ENCODE results near the gene MPI. TPM values are rescaled to one million over a fixed set of nuclear protein-coding genes. Genes with fewer than 3 reads are reported as not detected.
"Not testable (repeated sequence)": the region's sequence is repeated elsewhere in the genome, so short reads cannot be mapped to it uniquely, and the experiment has no call there.

Gene MPI
- total and polyA plus RNA-seq, 4 donors = 16.1 to 38.4 (median 31.9) TPM

DNA sequence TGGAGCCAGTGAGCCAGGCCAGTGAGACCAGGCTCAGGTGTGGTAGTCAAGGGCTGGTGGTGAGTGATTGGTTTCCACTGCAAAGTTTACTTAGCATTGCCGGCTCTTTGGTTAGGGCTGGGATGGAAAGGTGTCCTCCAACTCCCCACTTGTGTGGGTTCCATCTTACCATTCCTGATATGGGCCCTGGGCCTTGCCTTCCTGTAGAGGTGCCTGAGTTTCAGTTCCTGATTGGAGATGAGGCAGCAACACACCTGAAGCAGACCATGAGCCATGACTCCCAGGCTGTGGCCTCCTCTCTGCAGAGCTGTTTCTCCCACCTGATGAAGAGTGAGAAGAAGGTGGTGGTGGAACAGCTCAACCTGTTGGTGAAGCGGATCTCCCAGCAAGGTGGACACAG lies 3.1 kb downstream of the MPI start:
- DNase-seq (ENCODE audit: low spot score) = no peak
- H3K4me1 ChIP-seq (ENCODE audit: control insufficient read depth in 4 of 4, insufficient read depth in 4 of 4, low read length in 3 of 4) = peaks cover 7 to 30% (median 21%) of the 10 kb centered on the region in 4 donors
- no peaks in the 10 kb centered on the region for H3K27me3 ChIP-seq (ENCODE audit: control insufficient read depth in 4 of 4, insufficient read depth in 4 of 4, low read length in 3 of 4)
- H3K36me3 ChIP-seq (ENCODE audit: control insufficient read depth in 4 of 4, insufficient read depth in 3 of 4, low read depth in 1 of 4, low read length in 3 of 4) = peaks cover 2 to 23% (median 8%) of the 10 kb centered on the region in 4 donors
- H3K4me3 ChIP-seq (ENCODE audit: low read depth in 1 of 3, low read length in 3 of 3) = no peak overlapping the region
- H3K9me3 ChIP-seq (ENCODE audit: control insufficient read depth in 4 of 4, low read length in 3 of 4) = no peaks in the 10 kb centered on the region
- no peak overlapping the region for H3K27ac ChIP-seq (ENCODE audit: low read depth in 1 of 2, low read length in 2 of 2)
- TF ChIP-seq HNF4G (IDR thresholded peaks at IDR 0.05) (no peak), TAF1 (conservative IDR thresholded peaks at IDR 0.05) (no peak), FOXA2 (IDR thresholded peaks at IDR 0.05) (no peak), JUND (IDR thresholded peaks at IDR 0.05) (no peak), GABPA (IDR thresholded peaks at IDR 0.05 in 1 of 2, conservative IDR thresholded peaks at IDR 0.05 in 1 of 2) (no peak), YY1 (IDR thresholded peaks at IDR 0.05) (no peak), SP1 (IDR thresholded peaks at IDR 0.05) (no peak), EGR1 (IDR thresholded peaks at IDR 0.05; ENCODE audit: low read depth in 2 of 2) (no peak)
- H3K9ac ChIP-seq (ENCODE audit: low read depth in 1 of 2, low read length in 2 of 2) = no peak overlapping the region
- 92% methylated on average over 2 of the region's 2 CpGs for WGBS

DNA sequence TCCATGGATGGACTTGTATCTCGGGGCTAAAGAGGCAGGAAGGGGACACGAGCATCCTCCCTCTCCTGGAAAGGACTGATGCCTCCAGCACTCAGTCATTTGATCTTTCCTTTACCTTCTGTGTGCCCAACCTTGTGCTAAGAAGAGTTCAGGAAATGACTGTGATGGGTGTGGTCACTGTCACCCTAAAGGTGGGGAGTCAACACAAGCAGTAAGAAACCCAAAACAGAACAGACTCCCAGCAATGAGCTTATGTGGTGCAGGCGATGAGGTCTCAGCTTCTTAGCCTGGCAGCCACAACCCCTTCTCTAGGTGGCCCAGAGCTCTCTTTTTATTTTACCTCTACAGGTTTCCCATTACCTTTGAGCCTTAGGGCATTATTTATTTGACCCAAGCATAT lies 3.8 kb downstream of the MPI start:
- Histone ChIP-seq H3K27me3 (ENCODE audit: control insufficient read depth in 4 of 4, insufficient read depth in 4 of 4, low read length in 3 of 4) (no peaks in the 10 kb centered on the region), H3K4me3 (ENCODE audit: low read depth in 1 of 3, low read length in 3 of 3) (no peak overlapping the region), H3K9me3 (ENCODE audit: control insufficient read depth in 4 of 4, low read length in 3 of 4) (no peaks in the 10 kb centered on the region), H3K27ac (ENCODE audit: low read depth in 1 of 2, low read length in 2 of 2) (no peak overlapping the region), H3K36me3 (ENCODE audit: control insufficient read depth in 4 of 4, insufficient read depth in 3 of 4, low read depth in 1 of 4, low read length in 3 of 4) (peaks cover 2 to 23% (median 10%) of the 10 kb centered on the region in 4 donors), H3K9ac (ENCODE audit: low read depth in 1 of 2, low read length in 2 of 2) (no peak overlapping the region), H3K4me1 (ENCODE audit: control insufficient read depth in 4 of 4, insufficient read depth in 4 of 4, low read length in 3 of 4) (peaks cover 7 to 30% (median 21%) of the 10 kb centered on the region in 4 donors)
- 89% methylated on average over 3 of the region's 3 CpGs for WGBS
- TF ChIP-seq FOXA1 (IDR thresholded peaks at IDR 0.05) (no peak), MAX (IDR thresholded peaks at IDR 0.05) (no peak), TAF1 (conservative IDR thresholded peaks at IDR 0.05) (no peak), HNF4G (IDR thresholded peaks at IDR 0.05) (no peak), RXRA (IDR thresholded peaks at IDR 0.05) (no peak), HNF4A (conservative IDR thresholded peaks at IDR 0.05) (no peak), GABPA (IDR thresholded peaks at IDR 0.05 in 1 of 2, conservative IDR thresholded peaks at IDR 0.05 in 1 of 2) (no peak)
- TF ChIP-seq, protein P1, sequence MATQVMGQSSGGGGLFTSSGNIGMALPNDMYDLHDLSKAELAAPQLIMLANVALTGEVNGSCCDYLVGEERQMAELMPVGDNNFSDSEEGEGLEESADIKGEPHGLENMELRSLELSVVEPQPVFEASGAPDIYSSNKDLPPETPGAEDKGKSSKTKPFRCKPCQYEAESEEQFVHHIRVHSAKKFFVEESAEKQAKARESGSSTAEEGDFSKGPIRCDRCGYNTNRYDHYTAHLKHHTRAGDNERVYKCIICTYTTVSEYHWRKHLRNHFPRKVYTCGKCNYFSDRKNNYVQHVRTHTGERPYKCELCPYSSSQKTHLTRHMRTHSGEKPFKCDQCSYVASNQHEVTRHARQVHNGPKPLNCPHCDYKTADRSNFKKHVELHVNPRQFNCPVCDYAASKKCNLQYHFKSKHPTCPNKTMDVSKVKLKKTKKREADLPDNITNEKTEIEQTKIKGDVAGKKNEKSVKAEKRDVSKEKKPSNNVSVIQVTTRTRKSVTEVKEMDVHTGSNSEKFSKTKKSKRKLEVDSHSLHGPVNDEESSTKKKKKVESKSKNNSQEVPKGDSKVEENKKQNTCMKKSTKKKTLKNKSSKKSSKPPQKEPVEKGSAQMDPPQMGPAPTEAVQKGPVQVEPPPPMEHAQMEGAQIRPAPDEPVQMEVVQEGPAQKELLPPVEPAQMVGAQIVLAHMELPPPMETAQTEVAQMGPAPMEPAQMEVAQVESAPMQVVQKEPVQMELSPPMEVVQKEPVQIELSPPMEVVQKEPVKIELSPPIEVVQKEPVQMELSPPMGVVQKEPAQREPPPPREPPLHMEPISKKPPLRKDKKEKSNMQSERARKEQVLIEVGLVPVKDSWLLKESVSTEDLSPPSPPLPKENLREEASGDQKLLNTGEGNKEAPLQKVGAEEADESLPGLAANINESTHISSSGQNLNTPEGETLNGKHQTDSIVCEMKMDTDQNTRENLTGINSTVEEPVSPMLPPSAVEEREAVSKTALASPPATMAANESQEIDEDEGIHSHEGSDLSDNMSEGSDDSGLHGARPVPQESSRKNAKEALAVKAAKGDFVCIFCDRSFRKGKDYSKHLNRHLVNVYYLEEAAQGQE (IDR thresholded peaks at IDR 0.05) = no peak
- no peak for DNase-seq (ENCODE audit: low spot score)

DNA sequence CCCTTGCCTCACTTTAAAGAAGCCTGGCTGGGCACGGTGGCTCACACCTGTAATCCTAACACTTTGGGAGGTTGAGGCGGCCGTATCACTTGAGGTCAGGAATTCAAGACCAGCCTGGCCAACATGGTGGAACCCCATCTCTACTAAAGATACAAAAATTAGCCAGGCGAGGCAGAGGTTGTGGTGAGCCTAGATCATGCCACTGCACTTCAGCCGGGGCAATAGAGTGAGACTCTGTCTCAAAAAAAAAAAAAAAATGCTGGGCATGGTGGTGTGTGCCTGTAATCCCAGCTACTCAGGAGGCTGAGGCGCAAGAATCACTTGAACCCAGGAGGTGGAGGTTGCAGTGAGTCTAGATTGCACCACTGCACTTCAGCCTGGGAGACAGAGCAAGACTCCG lies 4.5 kb downstream of the MPI start:
- Histone ChIP-seq H3K4me1 (ENCODE audit: control insufficient read depth in 4 of 4, insufficient read depth in 4 of 4, low read length in 3 of 4) (peaks cover 7 to 30% (median 20%) of the 10 kb centered on the region in 4 donors), H3K36me3 (ENCODE audit: control insufficient read depth in 4 of 4, insufficient read depth in 3 of 4, low read depth in 1 of 4, low read length in 3 of 4) (peaks cover 2 to 25% (median 11%) of the 10 kb centered on the region in 4 donors)

More for the DNA sequence above, 4.5 kb downstream of the MPI start:
- H3K27ac ChIP-seq (ENCODE audit: low read depth in 1 of 2, low read length in 2 of 2); DNase-seq (ENCODE audit: low spot score); H3K9me3 ChIP-seq (ENCODE audit: control insufficient read depth in 4 of 4, low read length in 3 of 4); H3K4me3 ChIP-seq (ENCODE audit: low read depth in 1 of 3, low read length in 3 of 3); H3K9ac ChIP-seq (ENCODE audit: low read depth in 1 of 2, low read length in 2 of 2); H3K27me3 ChIP-seq (ENCODE audit: control insufficient read depth in 4 of 4, insufficient read depth in 4 of 4, low read length in 3 of 4): not testable (repeated sequence)
- WGBS = 98% methylated on average over 7 of the region's 7 CpGs

All from liver (tissue), 9 donors.